ENCODE data around the gene PPP4R4.
"Not testable (repeated sequence)": the region's sequence is repeated elsewhere in the genome, so short reads cannot be mapped to it uniquely, and the experiment has no call there.

The PPP4R4 gene

GRCh38 chr14:94285158-94285557 lies 111.0 kb downstream of the PPP4R4 start:
- DNase-seq = no peak

- no peak for DNase-seq
Measured at GRCh38 chr14:94288610-94289465, 114.7 kb downstream of the PPP4R4 start.

- no peak for DNase-seq
Measured at GRCh38 chr14:94290197-94290596, 116.1 kb downstream of the PPP4R4 start.

GRCh38 chr14:94291159-94291905 lies 117.2 kb downstream of the PPP4R4 start:
- no peak for DNase-seq

GRCh38 chr14:94291906-94292525 lies 117.9 kb downstream of the PPP4R4 start:
- DNase-seq = no peak

- DNase-seq = no peak
Measured at GRCh38 chr14:94292526-94292871, 118.4 kb downstream of the PPP4R4 start.

- no peak for DNase-seq
Measured at GRCh38 chr14:94292872-94293577, 118.9 kb downstream of the PPP4R4 start, which contains the start of gene SERPINA10. Gene SERPINA10, minus strand, starts transcription at chr14:94293268. Its CDS starts 2,675 bp downstream, at chr14:94290593.

- no peak for DNase-seq
Measured at GRCh38 chr14:94293578-94293924, 119.4 kb downstream of the PPP4R4 start.

- DNase-seq = no peak
Measured at GRCh38 chr14:94295360-94296180, 121.4 kb downstream of the PPP4R4 start.

GRCh38 chr14:94296181-94296545 lies 122.0 kb downstream of the PPP4R4 start:
- DNase-seq = not testable (repeated sequence)

- DNase-seq = no peak
Measured at GRCh38 chr14:94298130-94298529, 124.0 kb downstream of the PPP4R4 start.

- no peak for DNase-seq
Measured at GRCh38 chr14:94303111-94303510, 129.0 kb downstream of the PPP4R4 start.

- no peak for DNase-seq
Measured at GRCh38 chr14:94304243-94304642, 130.1 kb downstream of the PPP4R4 start.

- no peak for DNase-seq
Measured at GRCh38 chr14:94305620-94306019, 131.5 kb downstream of the PPP4R4 start.

- no peak for DNase-seq
Measured at GRCh38 chr14:94306047-94306978, 132.2 kb downstream of the PPP4R4 start.

- DNase-seq = no peak
Measured at GRCh38 chr14:94307410-94307992, 133.4 kb downstream of the PPP4R4 start.

GRCh38 chr14:94309721-94310120 lies 135.6 kb downstream of the PPP4R4 start:
- DNase-seq = no peak

- DNase-seq = no peak
Measured at GRCh38 chr14:94310248-94310647, 136.1 kb downstream of the PPP4R4 start.

GRCh38 chr14:94312481-94313246 lies 138.5 kb downstream of the PPP4R4 start:
- DNase-seq = no peak

Data from amniotic stem cell (primary cell).